ENCODE measurements around the gene TMEM154. TPM values are rescaled to one million over a fixed set of nuclear protein-coding genes. Genes with fewer than 3 reads are reported as not detected.

TMEM154 gene
- polyA plus RNA-seq, 1 donor (not counting 4 experiments of a cell fraction or from before 2014, with no cell fraction given), result 106 TPM

DNA sequence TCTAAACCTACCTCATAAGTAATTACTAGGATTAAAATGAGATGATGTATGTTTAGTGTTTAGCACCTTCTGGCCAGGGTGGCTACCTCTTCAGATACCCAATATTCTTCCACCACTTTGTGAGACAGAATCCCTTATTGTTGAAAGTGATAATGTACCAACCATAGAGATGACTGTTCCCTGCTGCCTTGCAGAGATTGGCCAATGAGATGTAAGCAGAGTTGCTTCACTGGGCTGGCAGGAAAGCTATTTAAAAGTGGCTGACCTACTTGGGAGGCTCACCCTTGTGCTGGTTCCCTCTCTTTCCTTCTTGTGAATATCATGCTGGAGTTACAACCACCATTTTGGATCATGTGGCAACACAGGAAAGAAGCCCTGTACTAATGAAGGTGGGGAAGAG, 58.9 kb downstream of the TMEM154 start:
- Histone ChIP-seq H2AFZ (ENCODE audit: control insufficient read depth, low read length) (no peak overlapping the region), H3K27ac (ENCODE audit: control insufficient read depth, insufficient read depth, low read length) (no peak overlapping the region), H3K4me3 (ENCODE audit: control insufficient read depth in 2 of 3, extremely low read depth in 1 of 3, insufficient read depth in 2 of 3, low read depth in 1 of 3, low read length in 3 of 3) (no peak overlapping the region), H3K4me2 (ENCODE audit: control insufficient read depth, extremely low read depth, insufficient read depth, low read depth, low read length) (no peak overlapping the region), H3K9me1 (ENCODE audit: control insufficient read depth, extremely low read depth, insufficient read depth, low read length) (no peaks in the 10 kb centered on the region), H3K4me1 (ENCODE audit: control insufficient read depth, extremely low read depth, insufficient read depth, low read length) (peaks cover 12% of the 10 kb centered on the region), H3K27me3 (ENCODE audit: control insufficient read depth, extremely low read depth, insufficient read depth, low read length) (no peaks in the 10 kb centered on the region), H3K9ac (ENCODE audit: control insufficient read depth, extremely low read depth, insufficient read depth, low read length) (no peak overlapping the region), H3K9me3 (ENCODE audit: control insufficient read depth, low read depth, low read length) (no peaks in the 10 kb centered on the region), H4K20me1 (ENCODE audit: control insufficient read depth, extremely low read depth, insufficient read depth, low read length) (no peaks in the 10 kb centered on the region), H3K36me3 (ENCODE audit: control insufficient read depth in 2 of 2, extremely low read depth in 1 of 2, insufficient read depth in 2 of 2, low read length in 2 of 2) (peaks cover 0 to under 1% of the 10 kb centered on the region in 2 experiments), H3K79me2 (ENCODE audit: control insufficient read depth, insufficient read depth, low read length) (no peaks in the 10 kb centered on the region)
- dilution Hi-C loops (cut with MboI; ENCODE audit: extremely low pct_ligation_motif_present, low sequenced_read_pairs), result no loop called here
- TF ChIP-seq EZH2 (IDR thresholded peaks at IDR 0.05; ENCODE audit: low read length), result no peak
- TF ChIP-seq, protein P1, sequence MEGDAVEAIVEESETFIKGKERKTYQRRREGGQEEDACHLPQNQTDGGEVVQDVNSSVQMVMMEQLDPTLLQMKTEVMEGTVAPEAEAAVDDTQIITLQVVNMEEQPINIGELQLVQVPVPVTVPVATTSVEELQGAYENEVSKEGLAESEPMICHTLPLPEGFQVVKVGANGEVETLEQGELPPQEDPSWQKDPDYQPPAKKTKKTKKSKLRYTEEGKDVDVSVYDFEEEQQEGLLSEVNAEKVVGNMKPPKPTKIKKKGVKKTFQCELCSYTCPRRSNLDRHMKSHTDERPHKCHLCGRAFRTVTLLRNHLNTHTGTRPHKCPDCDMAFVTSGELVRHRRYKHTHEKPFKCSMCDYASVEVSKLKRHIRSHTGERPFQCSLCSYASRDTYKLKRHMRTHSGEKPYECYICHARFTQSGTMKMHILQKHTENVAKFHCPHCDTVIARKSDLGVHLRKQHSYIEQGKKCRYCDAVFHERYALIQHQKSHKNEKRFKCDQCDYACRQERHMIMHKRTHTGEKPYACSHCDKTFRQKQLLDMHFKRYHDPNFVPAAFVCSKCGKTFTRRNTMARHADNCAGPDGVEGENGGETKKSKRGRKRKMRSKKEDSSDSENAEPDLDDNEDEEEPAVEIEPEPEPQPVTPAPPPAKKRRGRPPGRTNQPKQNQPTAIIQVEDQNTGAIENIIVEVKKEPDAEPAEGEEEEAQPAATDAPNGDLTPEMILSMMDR (optimal IDR thresholded peaks at IDR 0.05 in 1 of 3, IDR thresholded peaks at IDR 0.05 in 1 of 3, conservative IDR thresholded peaks at IDR 0.05 in 1 of 3; ENCODE audit: extremely low read depth in 1 of 3, insufficient read depth in 2 of 3, low read length in 3 of 3), result no peak
- DNase-seq (ENCODE audit: low read depth, low spot score), result no peak
- FAIRE-seq, result peak; percentile 53

DNA sequence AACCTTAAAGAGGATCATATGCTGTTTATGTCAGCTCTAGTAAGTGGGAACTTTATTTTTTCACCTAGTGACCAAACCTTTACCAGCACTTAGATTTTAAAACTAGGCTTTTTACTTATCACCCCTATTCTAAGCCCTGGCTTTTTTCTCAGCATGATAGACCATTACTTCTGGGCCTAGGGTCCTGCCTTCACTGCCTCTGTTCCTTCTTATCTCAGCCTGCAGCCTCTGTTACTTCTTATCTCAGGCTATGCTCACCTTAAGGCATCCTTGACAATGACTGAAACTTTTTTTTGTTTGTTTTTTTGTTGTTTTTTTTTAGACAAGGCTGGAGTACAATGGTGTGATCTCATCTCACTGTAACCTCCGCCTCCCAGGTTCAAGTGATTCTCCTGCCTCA, 59.6 kb downstream of the TMEM154 start:
- Histone ChIP-seq H3K9me3 (ENCODE audit: control insufficient read depth, low read depth, low read length) (no peaks in the 10 kb centered on the region), H3K9ac (ENCODE audit: control insufficient read depth, extremely low read depth, insufficient read depth, low read length) (no peak overlapping the region), H3K4me1 (ENCODE audit: control insufficient read depth, extremely low read depth, insufficient read depth, low read length) (peaks cover 12% of the 10 kb centered on the region), H3K4me3 (ENCODE audit: control insufficient read depth in 2 of 3, extremely low read depth in 1 of 3, insufficient read depth in 2 of 3, low read depth in 1 of 3, low read length in 3 of 3) (no peak overlapping the region), H3K79me2 (ENCODE audit: control insufficient read depth, insufficient read depth, low read length) (no peaks in the 10 kb centered on the region), H3K4me2 (ENCODE audit: control insufficient read depth, extremely low read depth, insufficient read depth, low read depth, low read length) (no peak overlapping the region), H3K27me3 (ENCODE audit: control insufficient read depth, extremely low read depth, insufficient read depth, low read length) (no peaks in the 10 kb centered on the region), H3K36me3 (ENCODE audit: control insufficient read depth in 2 of 2, extremely low read depth in 1 of 2, insufficient read depth in 2 of 2, low read length in 2 of 2) (no peaks in the 10 kb centered on the region), H2AFZ (ENCODE audit: control insufficient read depth, low read length) (no peak overlapping the region), H3K27ac (ENCODE audit: control insufficient read depth, insufficient read depth, low read length) (no peak overlapping the region), H4K20me1 (ENCODE audit: control insufficient read depth, extremely low read depth, insufficient read depth, low read length) (no peaks in the 10 kb centered on the region), H3K9me1 (ENCODE audit: control insufficient read depth, extremely low read depth, insufficient read depth, low read length) (no peaks in the 10 kb centered on the region)
- dilution Hi-C loops (cut with MboI; ENCODE audit: extremely low pct_ligation_motif_present, low sequenced_read_pairs), result no loop called here
- DNase-seq (ENCODE audit: low read depth, low spot score), result no peak
- TF ChIP-seq, protein P1 (optimal IDR thresholded peaks at IDR 0.05 in 1 of 3, IDR thresholded peaks at IDR 0.05 in 1 of 3, conservative IDR thresholded peaks at IDR 0.05 in 1 of 3; ENCODE audit: extremely low read depth in 1 of 3, insufficient read depth in 2 of 3, low read length in 3 of 3), result no peak
- no peak for TF ChIP-seq EZH2 (IDR thresholded peaks at IDR 0.05; ENCODE audit: low read length)
- FAIRE-seq, result no peak
